PFSK-1 (cell line): ENCODE results near the gene C1QC.

Experiments used
- FOXP2 ChIP-seq: optimal IDR thresholded peaks from 2 replicates; pipeline ENCODE3; 2011; ENCODE audit warnings: borderline replicate concordance, control low read depth, inconsistent platforms; ENCODE audit not compliant: insufficient read depth; ENCODE audit errors: extremely low read length, extremely low read depth
- POLR2AphosphoS5 ChIP-seq: IDR thresholded peaks from 2 replicates; pipeline ENCODE4 v1.6.1; 2012; ENCODE audit warnings: low read depth, mild to moderate bottlenecking, control low read depth, low read length, moderate library complexity
- REST ChIP-seq, 2 experiments: IDR thresholded peaks; 2 replicates each; pipeline versions ENCODE4 v1.6.1 to v1.8.0; 2011 to 2012; ENCODE audit warnings: low read depth in 2 of 2, low read length in 2 of 2, control low read depth in 1 of 2, inconsistent platforms in 1 of 2, mild to moderate bottlenecking in 1 of 2, moderate library complexity in 1 of 2; ENCODE audit not compliant: insufficient read depth in 1 of 2
- SIN3A ChIP-seq: IDR thresholded peaks from 2 replicates; pipeline ENCODE4 v1.6.1; 2012; ENCODE audit warnings: mild to moderate bottlenecking, low read length, moderate library complexity, borderline replicate concordance; ENCODE audit not compliant: insufficient read depth
- TAF1 ChIP-seq: IDR thresholded peaks from 2 replicates; pipeline ENCODE4 v1.6.1; 2012; ENCODE audit warnings: low read length, control low read depth, borderline replicate concordance; ENCODE audit not compliant: insufficient read depth

The C1QC gene

GRCh38 chr1:22646384-22646783 lies 3.0 kb downstream of the C1QC start:
- TF ChIP-seq FOXP2: no peak
- no peak for TF ChIP-seq TAF1
- no peak for TF ChIP-seq SIN3A
- TF ChIP-seq REST (IDR thresholded peaks at IDR 0.05; ENCODE audit: insufficient read depth in 1 of 2, low read depth in 2 of 2, low read length in 2 of 2): no peak
- no peak for TF ChIP-seq POLR2AphosphoS5

- TF ChIP-seq FOXP2 (no peak), POLR2AphosphoS5 (no peak), SIN3A (no peak), REST (IDR thresholded peaks at IDR 0.05; ENCODE audit: insufficient read depth in 1 of 2, low read depth in 2 of 2, low read length in 2 of 2) (no peak), TAF1 (no peak)
Observed at GRCh38 chr1:22650089-22650693, 6.8 kb downstream of the C1QC start.

GRCh38 chr1:22651941-22652856 lies 8.8 kb downstream of the C1QC start:
- TF ChIP-seq SIN3A (no peak), POLR2AphosphoS5 (no peak), REST (IDR thresholded peaks at IDR 0.05; ENCODE audit: insufficient read depth in 1 of 2, low read depth in 2 of 2, low read length in 2 of 2) (no peak), FOXP2 (no peak)

GRCh38 chr1:22652881-22653316 lies 9.5 kb downstream of the C1QC start, which contains the start of gene C1QB:
Gene C1QB, plus strand, starts transcription at chr1:22653236. Its CDS starts 6,227 bp downstream, at chr1:22659463.
- TF ChIP-seq TAF1 (no peak), FOXP2 (no peak), REST (IDR thresholded peaks at IDR 0.05; ENCODE audit: insufficient read depth in 1 of 2, low read depth in 2 of 2, low read length in 2 of 2) (no peak), POLR2AphosphoS5 (no peak), SIN3A (no peak)
